SK-N-SH (cell line): ENCODE measurements around the gene HOXD10.

ENCODE experiments used
- EP300 ChIP-seq, 2 experiments: IDR thresholded peaks; 2 replicates each; pipeline versions ENCODE4 v1.4.0 to v1.6.1; 2012; ENCODE audit warnings: borderline replicate concordance in 1 of 2, low read depth in 1 of 2, low read length in 1 of 2
- FOXM1 ChIP-seq: IDR thresholded peaks from 2 replicates; pipeline ENCODE4 v1.4.0; 2012; ENCODE audit warnings: low read depth, mild to moderate bottlenecking
- POLR2AphosphoS5 ChIP-seq: IDR thresholded peaks from 2 replicates; pipeline ENCODE4 v1.6.1; 2012; ENCODE audit warnings: low read depth, low read length
- RAD21 ChIP-seq: IDR thresholded peaks from 2 replicates; pipeline ENCODE4 v1.6.1; 2012; ENCODE audit warnings: mild to moderate bottlenecking, low read length
- RFX5 ChIP-seq: IDR thresholded peaks from 2 replicates; pipeline ENCODE4 v1.6.1; 2012; ENCODE audit warnings: mild to moderate bottlenecking, improper control_type of control experiment, low read length
- SIN3A ChIP-seq: IDR thresholded peaks from 2 replicates; pipeline ENCODE4 v1.6.1; 2012; ENCODE audit warnings: low read depth, mild to moderate bottlenecking, low read length, moderate library complexity, borderline replicate concordance
- TF ChIP-seq, protein P1 (sequence below): fragments of 200-600 bp; sonication (generic); IDR thresholded peaks from 2 replicates; pipeline ENCODE4 v1.6.1; 2017; ENCODE audit warnings: antibody characterized with exemption, mild to moderate bottlenecking, moderate library complexity

DNA sequence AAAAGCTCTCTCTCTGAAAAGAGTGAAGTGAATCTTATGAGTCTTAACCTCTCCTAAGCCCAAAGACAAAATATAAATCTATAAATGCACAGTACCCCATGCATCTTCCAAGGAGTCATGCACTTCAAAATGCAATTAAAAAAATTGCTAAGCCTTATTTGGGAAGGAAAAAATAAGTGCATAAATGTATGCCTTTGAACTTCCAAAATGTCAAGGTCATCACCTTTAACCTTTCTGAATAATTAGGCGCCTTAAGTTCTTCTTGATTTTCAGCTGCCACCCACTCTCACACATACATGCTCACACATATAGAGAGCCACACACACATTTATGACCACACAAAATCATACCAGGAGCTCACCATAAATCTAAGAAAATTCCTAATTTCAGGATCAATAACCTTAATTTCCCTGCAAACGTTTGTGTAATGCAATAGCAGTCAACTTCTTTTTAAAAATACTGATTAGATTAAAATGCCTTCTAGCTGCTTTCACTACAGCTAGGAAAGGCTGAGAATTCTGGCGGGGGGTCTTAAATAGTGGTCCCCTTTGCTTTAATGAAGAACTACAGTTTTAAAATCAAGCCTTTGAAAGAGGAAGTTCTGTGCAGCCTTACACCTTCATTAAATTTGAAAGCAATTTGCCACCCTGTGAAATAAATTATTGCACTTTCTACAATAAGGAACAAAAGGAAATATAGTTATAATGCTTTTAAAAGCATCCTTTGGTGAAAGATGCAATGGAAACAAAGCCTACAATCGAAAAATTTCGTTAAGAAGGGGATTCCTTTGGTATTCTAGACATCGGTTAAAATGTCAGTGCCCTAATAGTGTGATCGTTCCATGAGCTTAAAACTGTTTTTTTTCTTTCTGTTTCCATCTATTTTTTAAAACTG is 5.9 kb upstream of the HOXD10 start:
- TF ChIP-seq, protein P1, sequence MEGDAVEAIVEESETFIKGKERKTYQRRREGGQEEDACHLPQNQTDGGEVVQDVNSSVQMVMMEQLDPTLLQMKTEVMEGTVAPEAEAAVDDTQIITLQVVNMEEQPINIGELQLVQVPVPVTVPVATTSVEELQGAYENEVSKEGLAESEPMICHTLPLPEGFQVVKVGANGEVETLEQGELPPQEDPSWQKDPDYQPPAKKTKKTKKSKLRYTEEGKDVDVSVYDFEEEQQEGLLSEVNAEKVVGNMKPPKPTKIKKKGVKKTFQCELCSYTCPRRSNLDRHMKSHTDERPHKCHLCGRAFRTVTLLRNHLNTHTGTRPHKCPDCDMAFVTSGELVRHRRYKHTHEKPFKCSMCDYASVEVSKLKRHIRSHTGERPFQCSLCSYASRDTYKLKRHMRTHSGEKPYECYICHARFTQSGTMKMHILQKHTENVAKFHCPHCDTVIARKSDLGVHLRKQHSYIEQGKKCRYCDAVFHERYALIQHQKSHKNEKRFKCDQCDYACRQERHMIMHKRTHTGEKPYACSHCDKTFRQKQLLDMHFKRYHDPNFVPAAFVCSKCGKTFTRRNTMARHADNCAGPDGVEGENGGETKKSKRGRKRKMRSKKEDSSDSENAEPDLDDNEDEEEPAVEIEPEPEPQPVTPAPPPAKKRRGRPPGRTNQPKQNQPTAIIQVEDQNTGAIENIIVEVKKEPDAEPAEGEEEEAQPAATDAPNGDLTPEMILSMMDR: no peak
- TF ChIP-seq POLR2AphosphoS5 (no peak), EP300 (IDR thresholded peaks at IDR 0.05; ENCODE audit: borderline replicate concordance in 1 of 2, low read depth in 1 of 2, low read length in 1 of 2) (no peak), SIN3A (no peak), FOXM1 (no peak), RFX5 (no peak), RAD21 (no peak)
